GM12878 (cell line): ENCODE data around the gene MAD1L1. TPM values are rescaled to one million over a fixed set of nuclear protein-coding genes. Genes with fewer than 3 reads are reported as not detected.

Experiments used
- ATAC-seq: fragments of 200-7000 bp; cut with Tn5 transposase; 3 replicates; pipeline ENCODE4 v1.9.1; 2020; ENCODE audit warnings: mild to moderate bottlenecking, moderate library complexity
- BruUV-seq: library from RNA; stranded (reverse); fragments of 400-500 nt; replicated peaks from 2 replicates; lab custom pipeline; 2021; lab: Mats Ljungman, UMichigan
- CTCF ChIA-PET: fragments of 300-600 bp; sonication (Branson Sonifier 250); formaldehyde crosslinking; extraction: SDS; loops from one replicate; lab custom pipeline; 2021; ENCODE audit warnings: inconsistent platforms; lab: Yijun Ruan, JAX
- POLR2A ChIA-PET: fragments of 350-600 bp; formaldehyde crosslinking; extraction: SDS; loops from one replicate; lab custom pipeline; 2021; ENCODE audit warnings: inconsistent platforms; lab: Charles Lee
- RAD21 ChIA-PET: fragments of 300-600 bp; sonication (Branson Sonifier 250); formaldehyde crosslinking; loops from one replicate; lab custom pipeline; 2023; ENCODE audit warnings: antibody characterized with exemption; ENCODE audit not compliant: unreplicated experiment; lab: Charles Lee
- SMC1A ChIA-PET: fragments of 300-600 bp; sonication (Branson Sonifier 250); formaldehyde crosslinking; loops from one replicate; lab custom pipeline; 2023; ENCODE audit not compliant: unreplicated experiment, uncharacterized antibody; lab: Charles Lee
- DNase-seq: peaks from one replicate; pipeline ENCODE4 v3.0.0-alpha.2; 2011; ENCODE audit warnings: low read depth, low spot score
- FAIRE-seq: peaks from 3 replicates; lab custom pipeline; 2011; peaks lifted over from hg19 to GRCh38; lab: Jason Lieb, UNC
- H2AFZ ChIP-seq: 2 replicates; pipeline ENCODE4 v1.6.0; 2011; ENCODE audit warnings: low read depth, low read length, control low read depth; ENCODE audit not compliant: control insufficient read depth
- H3K27ac ChIP-seq: 2 replicates; pipeline ENCODE4 v1.5.1; 2011; ENCODE audit warnings: control low read depth; ENCODE audit not compliant: control insufficient read depth, insufficient read depth
- H3K27me3 ChIP-seq, 2 experiments: replicated peaks in 1 of 2; 2 replicates each; pipeline versions ENCODE4 v1.6.0 to v1.6.1; 2011; ENCODE audit warnings: low read length in 1 of 2; ENCODE audit not compliant: control insufficient read depth in 2 of 2, insufficient read depth in 2 of 2
- H3K36me3 ChIP-seq, 2 experiments: 2 replicates each; pipeline ENCODE4 v1.5.1; 2011; ENCODE audit warnings: low read length in 1 of 2; ENCODE audit not compliant: control insufficient read depth in 2 of 2, insufficient read depth in 2 of 2
- H3K4me1 ChIP-seq: 2 replicates; pipeline ENCODE4 v1.6.1; 2011; ENCODE audit warnings: mild to moderate bottlenecking, low read length, moderate library complexity, mixed read lengths; ENCODE audit not compliant: control insufficient read depth, insufficient read depth
- H3K4me2 ChIP-seq: 2 replicates; pipeline ENCODE4 v1.6.0; 2011; ENCODE audit warnings: control low read depth; ENCODE audit not compliant: control insufficient read depth, insufficient read depth
- H3K4me3 ChIP-seq: fragments of 200-600 bp; sonication (generic); 2 replicates; pipeline ENCODE4 v1.5.1; 2016
- H3K79me2 ChIP-seq: 2 replicates; pipeline ENCODE4 v1.6.0; 2011; ENCODE audit warnings: low read length; ENCODE audit not compliant: control insufficient read depth, insufficient read depth
- H3K9ac ChIP-seq: 2 replicates; pipeline ENCODE4 v1.8.0; 2011; ENCODE audit warnings: low read length, control low read depth, mixed read lengths; ENCODE audit not compliant: control insufficient read depth, insufficient read depth
- H3K9me3 ChIP-seq: replicated peaks from 3 replicates; pipeline ENCODE4 v1.5.1; 2011; ENCODE audit warnings: mild to moderate bottlenecking, low read length; ENCODE audit not compliant: control insufficient read depth, insufficient read depth
- H4K20me1 ChIP-seq: 2 replicates; pipeline ENCODE4 v1.6.0; 2011; ENCODE audit not compliant: control insufficient read depth, insufficient read depth
- BHLHE40 ChIP-seq, 2 experiments: fragments of 450-650 bp in 1 of 2; IDR thresholded peaks; 2 replicates each; pipeline ENCODE4 v1.6.1; 2011 to 2017; ENCODE audit warnings: low read depth in 2 of 2, borderline replicate concordance in 1 of 2, improper control_type of control experiment in 1 of 2, low read length in 1 of 2, mild to moderate bottlenecking in 1 of 2
- FOXK2 ChIP-seq: fragments of 450-650 bp; IDR thresholded peaks from 2 replicates; pipeline ENCODE4 v1.6.1; 2017; ENCODE audit warnings: mild to moderate bottlenecking, moderate library complexity
- GATAD2B ChIP-seq: fragments of 450-650 bp; conservative IDR thresholded peaks from 2 replicates; pipeline ENCODE4 v1.6.1; 2017; ENCODE audit warnings: low read depth, mild to moderate bottlenecking, moderate library complexity
- HDAC2 ChIP-seq: fragments of 200-600 bp; sonication (generic); IDR thresholded peaks from 2 replicates; pipeline ENCODE4 v1.6.1; 2017
- KAT2A ChIP-seq: conservative IDR thresholded peaks from 2 replicates; pipeline ENCODE4 v1.6.1; 2011; ENCODE audit warnings: low read depth, low read length; ENCODE audit not compliant: control insufficient read depth
- KLF5 ChIP-seq: fragments of 450-650 bp; IDR thresholded peaks from 2 replicates; pipeline ENCODE4 v1.6.1; 2014; ENCODE audit warnings: mild to moderate bottlenecking; ENCODE audit not compliant: partially characterized antibody
- NFYA ChIP-seq: IDR thresholded peaks from 2 replicates; pipeline ENCODE4 v1.6.1; 2011; ENCODE audit warnings: low read depth, mild to moderate bottlenecking, low read length, improper control_type of control experiment, borderline replicate concordance
- RAD51 ChIP-seq: fragments of 450-650 bp; IDR thresholded peaks from 2 replicates; pipeline ENCODE4 v1.6.1; 2016; ENCODE audit warnings: moderate library complexity, mild to moderate bottlenecking, inconsistent platforms
- SMC3 ChIP-seq: IDR thresholded peaks from 2 replicates; pipeline ENCODE4 v1.6.1; 2011; ENCODE audit warnings: low read length, improper control_type of control experiment, borderline replicate concordance
- SUPT20H ChIP-seq: IDR thresholded peaks from 2 replicates; pipeline ENCODE4 v1.6.1; 2011; ENCODE audit warnings: low read depth, mild to moderate bottlenecking, low read length, moderate library complexity, borderline replicate concordance; ENCODE audit not compliant: control insufficient read depth
- TAF1 ChIP-seq: IDR thresholded peaks from 2 replicates; pipeline ENCODE4 v1.6.1; 2011; ENCODE audit warnings: mild to moderate bottlenecking, low read depth, low read length, borderline replicate concordance
- ZSCAN29 ChIP-seq: fragments of 450-650 bp; IDR thresholded peaks from 2 replicates; pipeline ENCODE4 v1.6.1; 2017; ENCODE audit warnings: mild to moderate bottlenecking, moderate library complexity
- WGBS: methylation state at CpG from one replicate; pipeline ENCODE4 v1.1.6; 2016; ENCODE audit warnings: low lambda C conversion rate; ENCODE audit not compliant: insufficient replicate concordance, insufficient coverage; ENCODE audit errors: missing lambda C conversion rate; 5-methylcytosine and 5-hydroxymethylcytosine counted together
- in situ Hi-C: fragments of 300-500 bp; cut with MboI; formaldehyde crosslinking; loops from 9 replicates; pipeline ENCODE4 v1.14.3; 2018; ENCODE audit warnings: mixed read lengths
- intact Hi-C: fragments of 100-400 bp; cut with micrococcal nuclease; formaldehyde crosslinking; loops from one replicate; pipeline ENCODE4 v1.14.2; 2022; ENCODE audit not compliant: unreplicated experiment
- polyA plus RNA-seq, 11 experiments: library from polyadenylated mRNA; depleted of rRNA in 4 of 11; unstranded in 6 of 11; stranded (reverse) in 5 of 11; fragments of >200 nt; fragmentation: Nextera tagmentation in 4 of 11; fragmentation: Illumina TruSeq in 1 of 11; extraction: Ambion mirVana in 4 of 11; extraction: Trizol in 1 of 11; gene quantifications; 1 replicate in 1 of 11; 2 replicates in 10 of 11; pipeline versions ENCODE4 v1.2.1 to v1.2.3, GENCODE V29; 2011 to 2016; ENCODE audit warnings: inconsistent platforms in 2 of 11, missing spikeins in 2 of 11, low read depth in 1 of 11
- total RNA-seq, 4 experiments: library from RNA; depleted of rRNA in 3 of 4; stranded (reverse); fragments of >200 nt in 3 of 4; fragmentation: Illumina TruSeq in 1 of 4; extraction: Trizol in 1 of 4; gene quantifications; 2 replicates each; pipeline versions ENCODE4 v1.2.1 to v1.2.3, GENCODE V29; 2013 to 2021
- TF ChIP-seq, protein P1 (sequence below): IDR thresholded peaks from 2 replicates; pipeline ENCODE4 v1.6.1; 2012; ENCODE audit warnings: low read length, inconsistent platforms
- TF ChIP-seq, protein P2 (sequence below): fragments of 450-650 bp; formaldehyde crosslinking; IDR thresholded peaks from 2 replicates; pipeline ENCODE4 v1.4.0; 2022; ENCODE audit warnings: mild to moderate bottlenecking, moderate library complexity

MAD1L1 gene
- total and polyA plus RNA-seq, 10 of the 15 experiments (the other 5 are each of a cell fraction or from before 2014, with no cell fraction given) = 2.2 to 76.8 (median 38.3) TPM

DNA sequence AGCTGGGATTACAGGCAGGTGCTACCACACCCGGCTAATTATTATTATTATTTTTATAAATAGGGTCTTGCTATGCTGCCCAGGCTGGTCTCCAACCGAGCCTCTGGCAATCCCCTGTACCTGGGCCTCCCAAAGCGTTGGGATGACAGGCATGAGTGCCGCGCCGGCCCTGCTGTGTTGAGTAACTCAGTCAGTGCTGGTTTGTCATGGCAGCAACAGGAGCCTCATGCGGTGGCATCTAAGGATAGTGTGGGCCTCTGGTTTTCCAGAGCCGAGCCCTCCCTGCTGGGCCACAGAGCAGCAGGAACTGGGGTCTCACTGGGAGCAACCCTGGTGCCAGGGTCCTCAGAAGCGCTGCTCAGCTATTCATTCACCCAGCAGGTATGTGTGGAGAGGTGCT lies 318.0 kb downstream of the MAD1L1 start:
- Histone ChIP-seq H3K79me2 (no peaks in the 10 kb centered on the region), H3K4me1 (peaks cover under 1% of the 10 kb centered on the region; the same call in 1 of the 2 replicates), H3K36me3 (no peaks in the 10 kb centered on the region; a peak in 3 of 4 replicates), H3K9me3 (no peaks in the 10 kb centered on the region), H3K9ac (no peak overlapping the region), H3K4me2 (no peak overlapping the region), H4K20me1 (no peaks in the 10 kb centered on the region), H3K27ac (no peak overlapping the region), H3K4me3 (no peak overlapping the region), H2AFZ (no peak overlapping the region), H3K27me3 (no peaks in the 10 kb centered on the region)
- ATAC-seq = no peak
- in situ Hi-C loops = no loop called here
- POLR2A ChIA-PET = no interaction called here
- CTCF ChIA-PET = no interaction called here
- intact Hi-C loops = no loop called here
- SMC1A ChIA-PET = no interaction called here
- WGBS = 91% methylated on average over 8 of the region's 9 CpGs
- TF ChIP-seq HDAC2 (no peak), SMC3 (no peak), SUPT20H (no peak)
- no peak for FAIRE-seq
- no peak for DNase-seq
- RAD21 ChIA-PET = no interaction called here
- no TSS peak for BruUV-seq

DNA sequence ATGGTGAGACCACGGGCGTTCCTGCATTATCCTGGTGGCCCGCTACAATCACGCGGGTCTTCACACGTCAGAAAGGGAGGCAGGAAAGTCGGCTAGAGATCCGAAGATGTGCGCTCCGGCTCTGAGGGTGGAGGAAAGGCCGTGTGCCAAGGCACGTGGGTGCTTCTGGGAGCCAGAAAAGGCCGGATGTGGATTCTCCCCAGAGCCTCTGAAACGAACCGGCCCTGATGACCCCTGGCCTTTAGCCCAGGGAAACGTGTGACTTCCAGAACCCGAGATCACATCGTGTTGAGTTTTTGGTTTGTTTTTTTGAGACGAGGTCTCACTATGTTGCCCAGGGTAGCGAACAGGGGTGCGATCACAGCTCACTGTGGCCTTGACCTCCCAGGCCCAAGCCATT lies 318.4 kb downstream of the MAD1L1 start:
- CTCF ChIA-PET = no interaction called here
- DNase-seq = no peak
- no peak for FAIRE-seq
- H3K27ac ChIP-seq = no peak overlapping the region
- no peaks in the 10 kb centered on the region for H4K20me1 ChIP-seq
- H3K4me3 ChIP-seq = no peak overlapping the region
- ATAC-seq = no peak
- H3K36me3 ChIP-seq = no peaks in the 10 kb centered on the region; a peak in 2 of 4 replicates
- in situ Hi-C loops = no loop called here
- no peaks in the 10 kb centered on the region for H3K9me3 ChIP-seq
- TF ChIP-seq ZSCAN29 (no peak), RAD51 (no peak), KAT2A (no peak), NFYA (no peak), GATAD2B (no peak), BHLHE40 (IDR thresholded peaks at IDR 0.05; ENCODE audit: borderline replicate concordance in 1 of 2, low read depth in 2 of 2, low read length in 1 of 2) (no peak), TAF1 (no peak), FOXK2 (no peak), KLF5 (no peak)
- TF ChIP-seq, protein P1, sequence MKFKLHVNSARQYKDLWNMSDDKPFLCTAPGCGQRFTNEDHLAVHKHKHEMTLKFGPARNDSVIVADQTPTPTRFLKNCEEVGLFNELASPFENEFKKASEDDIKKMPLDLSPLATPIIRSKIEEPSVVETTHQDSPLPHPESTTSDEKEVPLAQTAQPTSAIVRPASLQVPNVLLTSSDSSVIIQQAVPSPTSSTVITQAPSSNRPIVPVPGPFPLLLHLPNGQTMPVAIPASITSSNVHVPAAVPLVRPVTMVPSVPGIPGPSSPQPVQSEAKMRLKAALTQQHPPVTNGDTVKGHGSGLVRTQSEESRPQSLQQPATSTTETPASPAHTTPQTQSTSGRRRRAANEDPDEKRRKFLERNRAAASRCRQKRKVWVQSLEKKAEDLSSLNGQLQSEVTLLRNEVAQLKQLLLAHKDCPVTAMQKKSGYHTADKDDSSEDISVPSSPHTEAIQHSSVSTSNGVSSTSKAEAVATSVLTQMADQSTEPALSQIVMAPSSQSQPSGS = no peak
- TF ChIP-seq, protein P2, sequence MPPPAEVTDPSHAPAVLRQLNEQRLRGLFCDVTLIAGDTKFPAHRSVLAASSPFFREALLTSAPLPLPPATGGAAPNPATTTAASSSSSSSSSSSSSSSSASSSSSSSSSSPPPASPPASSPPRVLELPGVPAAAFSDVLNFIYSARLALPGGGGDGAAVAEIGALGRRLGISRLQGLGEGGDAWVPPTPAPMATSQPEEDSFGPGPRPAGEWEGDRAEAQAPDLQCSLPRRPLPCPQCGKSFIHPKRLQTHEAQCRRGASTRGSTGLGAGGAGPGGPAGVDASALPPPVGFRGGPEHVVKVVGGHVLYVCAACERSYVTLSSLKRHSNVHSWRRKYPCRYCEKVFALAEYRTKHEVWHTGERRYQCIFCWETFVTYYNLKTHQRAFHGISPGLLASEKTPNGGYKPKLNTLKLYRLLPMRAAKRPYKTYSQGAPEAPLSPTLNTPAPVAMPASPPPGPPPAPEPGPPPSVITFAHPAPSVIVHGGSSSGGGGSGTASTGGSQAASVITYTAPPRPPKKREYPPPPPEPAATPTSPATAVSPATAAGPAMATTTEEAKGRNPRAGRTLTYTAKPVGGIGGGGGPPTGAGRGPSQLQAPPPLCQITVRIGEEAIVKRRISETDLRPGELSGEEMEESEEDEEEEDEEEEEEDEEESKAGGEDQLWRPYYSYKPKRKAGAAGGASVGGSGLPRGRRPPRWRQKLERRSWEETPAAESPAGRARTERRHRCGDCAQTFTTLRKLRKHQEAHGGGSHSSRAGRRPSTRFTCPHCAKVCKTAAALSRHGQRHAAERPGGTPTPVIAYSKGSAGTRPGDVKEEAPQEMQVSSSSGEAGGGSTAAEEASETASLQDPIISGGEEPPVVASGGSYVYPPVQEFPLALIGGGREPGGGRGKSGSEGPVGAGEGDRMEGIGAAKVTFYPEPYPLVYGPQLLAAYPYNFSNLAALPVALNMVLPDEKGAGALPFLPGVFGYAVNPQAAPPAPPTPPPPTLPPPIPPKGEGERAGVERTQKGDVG (CRISPR knock-in tag) = no peak
- TF ChIP-seq, all 136 proteins: peak for 0
- no peak overlapping the region for H2AFZ ChIP-seq
- H3K4me1 ChIP-seq = no peaks in the 10 kb centered on the region
- no TSS peak for BruUV-seq
- intact Hi-C loops = no loop called here
- ChIA-PET SMC1A (no interaction called here), RAD21 (no interaction called here), POLR2A (no interaction called here)
- H3K79me2 ChIP-seq = no peaks in the 10 kb centered on the region
- 88% methylated on average over 21 of the region's 21 CpGs for WGBS
- H3K9ac ChIP-seq = no peak overlapping the region
- no peaks in the 10 kb centered on the region for H3K27me3 ChIP-seq
- no peak overlapping the region for H3K4me2 ChIP-seq
